K562 (cell line): ENCODE results near the gene KCNK7. TPM values are rescaled to one million over a fixed set of nuclear protein-coding genes. Genes with fewer than 3 reads are reported as not detected.
A peak's percentile ranks its signal among the peaks of the same experiment; 100 is the strongest.

Source experiments
- BCL6 ChIP-seq: fragments of 250-450 bp; sonication (Bioruptor Pico); IDR thresholded peaks from 2 replicates; pipeline ENCODE4 v1.4.0; 2020
- EHMT2 ChIP-seq: fragments of 450-650 bp; IDR thresholded peaks from 2 replicates; pipeline ENCODE4 v1.6.1; 2018; ENCODE audit warnings: antibody characterized with exemption
- FOXK1 ChIP-seq: sonication (generic); formaldehyde crosslinking; IDR thresholded peaks from 2 replicates; pipeline ENCODE4 v1.8.0; 2022; ENCODE audit warnings: missing genetic modification reagents, mild to moderate bottlenecking, borderline replicate concordance
- ID3 ChIP-seq, 2 experiments: fragments of 250-450 bp in 1 of 2; fragments of 450-650 bp in 1 of 2; sonication (Bioruptor Pico) in 1 of 2; IDR thresholded peaks; 2 replicates each; pipeline versions ENCODE4 v1.6.1 to v1.8.0; 2016 to 2021; ENCODE audit warnings: mild to moderate bottlenecking in 2 of 2, moderate library complexity in 2 of 2, missing compliant biosample characterization in 1 of 2, missing genetic modification characterization in 1 of 2
- MTA1 ChIP-seq: fragments of 450-650 bp; IDR thresholded peaks from 2 replicates; pipeline ENCODE4 v1.6.1; 2017; ENCODE audit warnings: borderline replicate concordance
- PHF20 ChIP-seq: fragments of 450-650 bp; IDR thresholded peaks from 2 replicates; pipeline ENCODE4 v1.6.1; 2018; ENCODE audit not compliant: partially characterized antibody
- SPI1 ChIP-seq: IDR thresholded peaks from 2 replicates; pipeline ENCODE4 v1.6.1; 2011; ENCODE audit warnings: low read depth, low read length, control low read depth, borderline replicate concordance
- ZBTB7A ChIP-seq: IDR thresholded peaks from 2 replicates; pipeline ENCODE4 v1.6.1; 2011; ENCODE audit warnings: low read depth, mild to moderate bottlenecking, low read length, moderate library complexity, borderline replicate concordance; ENCODE audit not compliant: control insufficient read depth
- ZNF347 ChIP-seq: fragments of 450-650 bp; formaldehyde crosslinking; IDR thresholded peaks from 2 replicates; pipeline ENCODE4 v1.4.0; 2020; ENCODE audit warnings: low read depth, mild to moderate bottlenecking, moderate library complexity
- polyA plus RNA-seq, 8 experiments: library from polyadenylated mRNA; depleted of rRNA in 4 of 8; stranded (reverse) in 5 of 8; unstranded in 3 of 8; fragments of >200 nt; fragmentation: Nextera tagmentation in 2 of 8; fragmentation: Illumina TruSeq in 1 of 8; extraction: Ambion mirVana in 2 of 8; extraction: Trizol in 1 of 8; gene quantifications; 2 replicates each; pipeline versions ENCODE4 v1.2.1 to v1.2.3, GENCODE V29; 2011 to 2014; ENCODE audit warnings: inconsistent platforms in 1 of 8, missing spikeins in 1 of 8
- total RNA-seq, 7 experiments: library from RNA; depleted of rRNA in 6 of 7; stranded (reverse); fragments of >200 nt in 6 of 7; fragmentation: Illumina TruSeq in 2 of 7; extraction: Trizol in 2 of 7; gene quantifications; 2 replicates each; pipeline versions ENCODE4 v1.2.1 to v1.2.3, GENCODE V29; 2011 to 2021; ENCODE audit warnings: low replicate concordance in 1 of 7
- TF ChIP-seq, protein P1 (sequence below): sonication (generic); formaldehyde crosslinking; IDR thresholded peaks from 2 replicates; pipeline ENCODE4 v1.9.0; 2022; ENCODE audit warnings: mild to moderate bottlenecking, missing genetic modification reagents
- TF ChIP-seq, protein P2 (sequence below): fragments of 450-650 bp; IDR thresholded peaks from 2 replicates; pipeline ENCODE4 v1.6.1; 2018; ENCODE audit not compliant: partially characterized antibody
- TF ChIP-seq, protein P3 (sequence below): sonication (generic); formaldehyde crosslinking; IDR thresholded peaks from 2 replicates; pipeline ENCODE4 v1.8.1; 2022; ENCODE audit warnings: missing genetic modification reagents

Gene KCNK7
- total and polyA plus RNA-seq, 9 of the 15 experiments (the other 6 are each of a cell fraction or from before 2014, with no cell fraction given): 0.07 to 0.40 TPM; not detected in 7

DNA sequence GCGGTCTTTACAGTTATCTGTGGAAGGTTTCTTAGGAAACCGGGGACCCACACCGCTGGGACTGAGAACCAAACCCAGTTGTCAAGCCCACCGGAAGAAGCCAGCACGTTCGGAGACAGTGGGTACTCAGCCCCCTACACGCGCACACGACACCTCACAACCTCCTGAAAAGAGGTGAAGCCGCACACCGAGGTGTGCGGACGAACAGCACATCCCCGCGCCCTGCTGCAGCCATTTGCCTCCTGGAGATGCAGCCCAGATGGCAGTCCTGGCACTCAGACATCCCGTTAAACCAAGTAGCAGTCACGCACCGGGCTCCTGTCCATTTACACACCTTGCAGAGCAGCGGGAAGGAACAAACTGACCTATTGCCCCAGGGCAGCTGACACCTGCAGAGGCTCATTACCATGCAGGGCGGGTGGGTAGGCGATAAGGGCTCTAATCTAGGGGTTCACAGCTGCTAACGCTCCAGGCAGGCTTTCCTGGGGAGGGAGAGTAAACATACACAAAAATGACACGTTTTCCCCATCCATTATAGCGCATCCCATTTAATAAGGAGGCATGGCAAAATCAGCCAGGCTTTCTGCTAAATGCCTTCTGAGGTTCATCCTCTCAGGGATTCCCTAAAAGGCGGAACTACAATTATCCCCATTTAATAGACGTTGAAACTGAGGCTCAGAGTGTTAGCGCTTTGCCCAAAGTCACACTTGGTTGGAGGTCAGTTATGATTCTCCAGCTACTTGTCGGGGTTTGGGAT, 20.6 kb downstream of the KCNK7 start (continued):
- TF ChIP-seq FOXK1 (no peak), EHMT2 (no peak), ZNF347 (CRISPR knock-in tag) (no peak), BCL6 (no peak), PHF20 (no peak), SPI1 (no peak), ZBTB7A (no peak), MTA1 (0 out of 2 replicates have a peak, but pooled peaks have one; percentile 55), ID3 (CRISPR knock-in tag; IDR thresholded peaks at IDR 0.05) (no peak), ID3 (tag; IDR thresholded peaks at IDR 0.05) (peak; percentile 77; the same call in 1 of the 2 replicates)
- TF ChIP-seq, protein P1, sequence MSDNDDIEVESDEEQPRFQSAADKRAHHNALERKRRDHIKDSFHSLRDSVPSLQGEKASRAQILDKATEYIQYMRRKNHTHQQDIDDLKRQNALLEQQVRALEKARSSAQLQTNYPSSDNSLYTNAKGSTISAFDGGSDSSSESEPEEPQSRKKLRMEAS (CRISPR knock-in tag): peak; percentile 34; the same call in 1 of the 2 replicates
- TF ChIP-seq, protein P2, sequence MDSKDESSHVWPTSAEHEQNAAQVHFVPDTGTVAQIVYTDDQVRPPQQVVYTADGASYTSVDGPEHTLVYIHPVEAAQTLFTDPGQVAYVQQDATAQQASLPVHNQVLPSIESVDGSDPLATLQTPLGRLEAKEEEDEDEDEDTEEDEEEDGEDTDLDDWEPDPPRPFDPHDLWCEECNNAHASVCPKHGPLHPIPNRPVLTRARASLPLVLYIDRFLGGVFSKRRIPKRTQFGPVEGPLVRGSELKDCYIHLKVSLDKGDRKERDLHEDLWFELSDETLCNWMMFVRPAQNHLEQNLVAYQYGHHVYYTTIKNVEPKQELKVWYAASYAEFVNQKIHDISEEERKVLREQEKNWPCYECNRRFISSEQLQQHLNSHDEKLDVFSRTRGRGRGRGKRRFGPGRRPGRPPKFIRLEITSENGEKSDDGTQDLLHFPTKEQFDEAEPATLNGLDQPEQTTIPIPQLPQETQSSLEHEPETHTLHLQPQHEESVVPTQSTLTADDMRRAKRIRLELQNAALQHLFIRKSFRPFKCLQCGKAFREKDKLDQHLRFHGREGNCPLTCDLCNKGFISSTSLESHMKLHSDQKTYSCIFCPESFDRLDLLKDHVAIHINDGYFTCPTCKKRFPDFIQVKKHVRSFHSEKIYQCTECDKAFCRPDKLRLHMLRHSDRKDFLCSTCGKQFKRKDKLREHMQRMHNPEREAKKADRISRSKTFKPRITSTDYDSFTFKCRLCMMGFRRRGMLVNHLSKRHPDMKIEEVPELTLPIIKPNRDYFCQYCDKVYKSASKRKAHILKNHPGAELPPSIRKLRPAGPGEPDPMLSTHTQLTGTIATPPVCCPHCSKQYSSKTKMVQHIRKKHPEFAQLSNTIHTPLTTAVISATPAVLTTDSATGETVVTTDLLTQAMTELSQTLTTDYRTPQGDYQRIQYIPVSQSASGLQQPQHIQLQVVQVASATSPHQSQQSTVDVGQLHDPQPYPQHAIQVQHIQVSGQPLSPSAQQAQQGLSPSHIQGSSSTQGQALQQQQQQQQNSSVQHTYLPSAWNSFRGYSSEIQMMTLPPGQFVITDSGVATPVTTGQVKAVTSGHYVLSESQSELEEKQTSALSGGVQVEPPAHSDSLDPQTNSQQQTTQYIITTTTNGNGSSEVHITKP: no peak
- TF ChIP-seq, protein P3, sequence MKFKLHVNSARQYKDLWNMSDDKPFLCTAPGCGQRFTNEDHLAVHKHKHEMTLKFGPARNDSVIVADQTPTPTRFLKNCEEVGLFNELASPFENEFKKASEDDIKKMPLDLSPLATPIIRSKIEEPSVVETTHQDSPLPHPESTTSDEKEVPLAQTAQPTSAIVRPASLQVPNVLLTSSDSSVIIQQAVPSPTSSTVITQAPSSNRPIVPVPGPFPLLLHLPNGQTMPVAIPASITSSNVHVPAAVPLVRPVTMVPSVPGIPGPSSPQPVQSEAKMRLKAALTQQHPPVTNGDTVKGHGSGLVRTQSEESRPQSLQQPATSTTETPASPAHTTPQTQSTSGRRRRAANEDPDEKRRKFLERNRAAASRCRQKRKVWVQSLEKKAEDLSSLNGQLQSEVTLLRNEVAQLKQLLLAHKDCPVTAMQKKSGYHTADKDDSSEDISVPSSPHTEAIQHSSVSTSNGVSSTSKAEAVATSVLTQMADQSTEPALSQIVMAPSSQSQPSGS (CRISPR knock-in tag): no peak
